Stimulated activated naive CD4-positive, alpha-beta T cell treated with Interleukin-2 at 50 U/mL for 16 hours (primary cell): ENCODE results near the gene LAMP1.
"Not testable (repeated sequence)": the region's sequence is repeated elsewhere in the genome, so short reads cannot be mapped to it uniquely, and the experiment has no call there.

Source experiments
- DNase-seq: peaks from one replicate; lab custom pipeline; 2025; lab: John Stamatoyannopoulos, UW

Gene LAMP1

GRCh38 chr13:113356596-113356995, 59.6 kb downstream of the LAMP1 start:
- no peak for DNase-seq

DNA sequence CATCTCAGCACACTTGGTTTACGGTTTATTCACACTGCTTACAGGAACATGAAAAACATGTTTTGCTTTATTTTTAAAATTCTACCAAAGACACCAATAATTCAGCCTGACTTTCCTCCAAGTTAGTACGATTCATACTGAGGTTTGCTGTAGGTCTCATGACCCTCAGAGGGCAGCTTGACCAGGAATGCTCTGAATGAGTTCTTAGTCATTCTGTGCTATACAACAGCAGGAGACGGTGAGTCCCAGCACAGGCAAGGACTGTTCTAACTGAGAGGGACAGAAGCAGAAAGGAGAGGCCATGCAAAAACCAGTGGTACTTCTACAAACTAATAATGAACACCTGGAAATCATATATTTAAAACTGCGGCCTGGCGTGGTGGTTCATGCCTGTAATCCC, 60.5 kb downstream of the LAMP1 start:
- no peak for DNase-seq

DNA sequence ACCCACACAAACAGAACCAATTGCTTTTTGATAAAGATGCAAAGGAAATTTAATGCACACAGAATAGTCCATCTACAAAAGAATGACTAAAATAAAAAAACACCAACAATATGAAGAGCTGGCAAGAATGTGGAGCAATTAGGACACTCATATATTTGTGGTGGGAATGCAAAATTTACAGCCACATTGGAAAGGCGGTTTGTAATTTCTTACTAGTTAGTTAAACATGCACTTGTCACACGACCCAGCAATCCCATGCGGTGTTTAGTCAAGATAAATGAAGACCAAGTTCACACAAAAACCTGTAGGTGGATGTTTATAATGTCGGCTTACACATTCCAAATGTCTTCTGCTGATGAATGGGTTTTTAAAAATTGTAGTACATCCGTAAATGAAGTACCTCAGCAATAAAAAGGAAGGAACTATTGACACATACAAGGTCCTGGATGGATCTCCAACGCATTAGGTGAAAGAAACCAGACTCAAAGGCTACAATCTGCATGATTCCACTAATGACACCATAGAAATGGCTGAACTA, 61.7 kb downstream of the LAMP1 start:
- no peak for DNase-seq

DNA sequence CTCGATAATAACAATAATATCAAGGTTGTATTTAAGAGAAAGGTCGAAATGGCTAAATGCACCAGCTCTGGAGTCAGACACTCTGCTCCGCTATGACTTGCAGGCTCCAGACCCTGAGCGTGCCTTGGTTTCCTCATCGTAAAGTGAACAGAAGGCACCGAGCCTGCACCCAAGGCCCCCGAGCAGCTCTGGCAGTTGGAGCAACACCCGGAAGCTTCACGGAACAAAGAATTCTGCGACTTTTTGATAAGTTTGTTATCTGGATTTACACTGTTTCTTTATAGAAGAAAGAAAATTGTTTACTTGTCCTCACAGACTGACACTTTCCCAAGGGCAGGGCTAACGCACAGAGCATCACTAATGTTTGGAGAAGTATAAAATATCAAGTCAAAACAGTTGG, 62.5 kb downstream of the LAMP1 start:
- DNase-seq, result no peak

- DNase-seq, result no peak
Measured at GRCh38 chr13:113360446-113360845, 63.4 kb downstream of the LAMP1 start.

GRCh38 chr13:113361406-113361805, 64.4 kb downstream of the LAMP1 start:
- no peak for DNase-seq

GRCh38 chr13:113364311-113364889, 67.4 kb downstream of the LAMP1 start:
- no peak for DNase-seq

DNA sequence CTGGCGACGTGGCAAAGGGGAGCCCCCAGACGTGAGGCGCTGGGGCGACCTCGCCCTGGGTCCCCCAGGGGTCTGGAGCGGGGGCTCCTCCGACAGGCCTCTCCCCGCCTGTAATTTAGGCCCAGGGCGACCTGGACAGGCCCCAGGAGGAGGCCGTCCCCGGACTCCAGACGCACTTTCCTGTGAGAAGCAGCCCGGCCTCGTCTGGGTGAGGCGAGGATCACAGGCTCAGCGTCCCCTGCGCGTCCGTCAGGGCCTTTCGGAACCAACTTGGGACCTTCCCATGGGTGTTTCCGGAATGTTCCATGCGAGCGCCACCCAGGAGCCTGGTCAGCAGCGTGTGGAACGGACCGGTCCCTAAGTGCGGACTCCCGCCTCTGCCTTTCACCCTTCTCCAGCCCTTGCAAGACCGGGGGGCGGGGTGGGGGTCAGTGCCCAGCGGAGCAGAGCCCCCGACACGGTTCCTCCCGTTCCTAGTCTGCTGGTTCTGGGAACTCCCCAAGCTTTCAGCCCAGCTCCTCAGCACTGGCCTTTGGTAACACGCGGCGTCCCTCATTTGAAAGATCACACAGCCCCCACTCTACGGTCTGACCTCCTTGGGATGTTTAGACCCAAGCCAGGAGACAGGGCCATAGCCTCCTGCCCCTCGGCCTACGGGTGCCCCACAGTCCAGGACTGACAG, 68.0 kb downstream of the LAMP1 start:
- no peak for DNase-seq

DNA sequence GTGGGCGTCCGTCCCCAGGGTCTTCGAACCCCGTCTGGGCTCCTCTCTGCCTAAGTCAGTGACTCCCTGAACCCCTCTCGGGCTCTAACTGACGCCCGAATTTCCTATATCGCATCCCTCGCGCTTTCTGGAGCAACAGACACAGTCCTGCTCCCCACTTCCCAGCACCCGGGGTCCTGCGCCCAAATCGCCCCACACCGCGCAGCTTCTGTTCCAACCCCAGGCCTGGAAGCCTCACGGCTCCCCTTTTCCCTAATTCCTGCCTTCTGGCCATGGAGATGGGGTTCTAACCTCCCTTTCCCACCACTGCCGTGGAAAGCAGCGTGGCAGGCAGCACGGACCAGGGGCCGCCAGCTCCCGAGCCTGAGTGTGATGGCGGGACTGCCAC, 68.5 kb downstream of the LAMP1 start:
- DNase-seq, result no peak

- DNase-seq, result no peak
Measured at GRCh38 chr13:113365971-113366588, 69.0 kb downstream of the LAMP1 start.

DNA sequence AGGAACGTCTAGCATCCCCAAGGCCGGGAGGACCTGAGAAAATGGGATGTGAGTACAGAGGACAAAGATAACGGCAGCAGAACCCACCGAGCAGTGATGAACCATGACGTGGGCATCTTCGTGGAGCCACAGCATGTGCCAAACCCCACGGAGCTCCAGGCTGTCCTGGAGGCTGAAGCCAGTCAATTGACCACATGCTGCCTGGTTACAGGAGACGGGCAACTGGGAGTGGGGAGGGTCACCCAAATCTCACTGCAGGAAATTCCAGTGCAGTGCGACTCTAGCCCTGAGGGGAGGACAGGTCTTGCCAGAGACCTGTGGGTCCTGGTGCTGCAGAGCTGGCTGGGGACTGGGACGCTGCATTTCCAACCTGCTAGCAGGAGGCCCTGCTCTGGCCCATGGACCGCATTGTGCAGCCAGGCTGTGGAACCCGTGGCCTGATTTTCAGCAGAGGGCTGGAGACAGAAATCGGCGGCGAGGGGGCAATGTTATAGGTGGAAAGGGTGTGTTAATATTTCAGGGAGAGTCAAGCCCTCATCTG, 70.1 kb downstream of the LAMP1 start:
- DNase-seq, result no peak

DNA sequence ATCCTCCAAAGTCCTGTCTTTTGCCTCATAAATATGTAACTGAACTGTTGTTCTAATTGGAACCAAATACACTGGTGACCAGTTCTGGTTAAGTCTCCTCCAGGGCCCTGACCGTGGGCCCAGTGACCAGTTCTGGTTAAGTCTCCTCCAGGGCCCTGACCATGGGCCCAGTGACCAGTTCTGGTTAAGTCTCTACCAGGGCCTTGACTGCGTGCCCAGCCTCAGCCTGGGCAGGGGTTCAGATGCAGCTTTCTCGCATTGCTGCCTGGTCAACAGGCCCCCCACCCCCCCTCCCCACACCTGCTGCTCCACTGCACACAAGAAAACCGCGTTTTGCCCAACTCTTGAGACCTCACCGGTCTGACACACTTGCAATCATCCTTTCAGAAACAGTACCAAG, 70.7 kb downstream of the LAMP1 start:
- no peak for DNase-seq

DNA sequence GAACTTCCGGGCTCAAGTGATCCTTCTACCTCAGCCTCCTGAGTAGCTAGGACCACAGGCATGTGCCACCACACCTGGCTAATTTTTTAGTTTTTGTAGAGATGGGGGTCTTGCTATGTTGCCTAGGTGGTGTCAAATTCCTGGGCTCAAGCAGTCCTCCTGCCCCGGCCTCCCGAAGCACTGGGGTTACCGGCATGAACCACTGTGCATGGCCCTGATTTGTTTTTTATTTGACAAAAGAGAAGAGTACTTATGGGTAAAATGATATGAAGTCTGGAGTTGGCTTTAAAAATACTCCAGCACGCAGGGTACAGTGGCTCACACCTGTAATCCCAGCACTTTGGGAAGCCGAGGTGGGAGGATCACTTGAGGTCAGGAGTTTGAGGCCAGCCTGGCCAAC, 71.3 kb downstream of the LAMP1 start:
- DNase-seq, result not testable (repeated sequence)

GRCh38 chr13:113369189-113369588, 72.2 kb downstream of the LAMP1 start:
- no peak for DNase-seq

GRCh38 chr13:113369881-113370280, 72.8 kb downstream of the LAMP1 start:
- DNase-seq, result no peak

- no peak for DNase-seq
Measured at GRCh38 chr13:113371061-113371460, 74.0 kb downstream of the LAMP1 start.

GRCh38 chr13:113371701-113372100, 74.7 kb downstream of the LAMP1 start:
- not testable (repeated sequence) for DNase-seq
